Omental fat pad (tissue), 4 donors: ENCODE data around the gene MAEA. TPM values are rescaled to one million over a fixed set of nuclear protein-coding genes. Genes with fewer than 3 reads are reported as not detected.

Source experiments
- ATAC-seq: fragments of 150-250 bp; one replicate; pipeline ENCODE4 v1.9.1; 2016; ENCODE audit warnings: mild to moderate bottlenecking, moderate library complexity; ENCODE audit not compliant: low FRiP score
- DNase-seq: peaks from one replicate; pipeline ENCODE4 v3.0.0-alpha.2; 2019; ENCODE audit warnings: low spot score
- total RNA-seq, 4 donors: library from RNA; depleted of rRNA; stranded (reverse); fragments of >200 nt; gene quantifications; one replicate each; pipeline ENCODE4 v1.1.0, GENCODE V29; 2016
- TF ChIP-seq, protein P1 (sequence below), 3 donors: fragments of 450-650 bp; IDR thresholded peaks; one replicate each; pipeline ENCODE4 v1.5.1; 2016 to 2017; ENCODE audit warnings: antibody characterized with exemption in 3 of 3, mild to moderate bottlenecking in 3 of 3, moderate library complexity in 2 of 3

MAEA gene
- total RNA-seq, 4 donors from 2014 or later = 38.8 to 71.2 (median 51.8) TPM

DNA sequence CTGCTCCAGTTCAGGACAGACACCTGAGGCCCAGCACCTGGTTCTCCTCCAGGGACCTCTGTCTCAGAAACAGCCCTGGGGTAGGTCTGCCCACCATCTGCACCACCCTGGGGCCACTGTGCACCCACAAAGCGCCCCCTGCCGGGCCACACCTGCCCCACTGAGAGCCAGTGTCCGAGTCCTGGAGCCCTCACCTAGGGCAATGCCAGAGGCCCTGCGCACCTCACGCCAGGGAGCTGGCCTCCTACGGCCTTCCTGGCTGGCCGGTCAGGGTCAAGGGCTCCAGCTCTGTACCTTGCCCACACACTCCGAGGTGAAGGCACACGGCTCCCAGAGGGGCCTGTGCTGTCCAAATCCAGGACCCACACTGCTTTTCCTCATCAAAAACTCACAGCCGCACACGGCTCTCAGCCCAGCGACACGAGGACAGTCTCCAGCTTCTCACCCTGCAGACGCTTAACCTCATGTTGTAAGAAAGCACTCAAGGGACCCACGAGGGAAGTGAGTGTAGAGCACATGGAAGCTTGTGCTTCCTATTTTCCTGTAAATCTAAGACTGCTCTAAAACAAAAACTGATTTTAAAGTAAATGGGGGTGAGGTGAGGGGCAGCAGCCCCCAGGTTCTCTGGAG lies 46.1 kb upstream of the MAEA start:
- ATAC-seq = no peak
- no peak for DNase-seq
- TF ChIP-seq, protein P1, sequence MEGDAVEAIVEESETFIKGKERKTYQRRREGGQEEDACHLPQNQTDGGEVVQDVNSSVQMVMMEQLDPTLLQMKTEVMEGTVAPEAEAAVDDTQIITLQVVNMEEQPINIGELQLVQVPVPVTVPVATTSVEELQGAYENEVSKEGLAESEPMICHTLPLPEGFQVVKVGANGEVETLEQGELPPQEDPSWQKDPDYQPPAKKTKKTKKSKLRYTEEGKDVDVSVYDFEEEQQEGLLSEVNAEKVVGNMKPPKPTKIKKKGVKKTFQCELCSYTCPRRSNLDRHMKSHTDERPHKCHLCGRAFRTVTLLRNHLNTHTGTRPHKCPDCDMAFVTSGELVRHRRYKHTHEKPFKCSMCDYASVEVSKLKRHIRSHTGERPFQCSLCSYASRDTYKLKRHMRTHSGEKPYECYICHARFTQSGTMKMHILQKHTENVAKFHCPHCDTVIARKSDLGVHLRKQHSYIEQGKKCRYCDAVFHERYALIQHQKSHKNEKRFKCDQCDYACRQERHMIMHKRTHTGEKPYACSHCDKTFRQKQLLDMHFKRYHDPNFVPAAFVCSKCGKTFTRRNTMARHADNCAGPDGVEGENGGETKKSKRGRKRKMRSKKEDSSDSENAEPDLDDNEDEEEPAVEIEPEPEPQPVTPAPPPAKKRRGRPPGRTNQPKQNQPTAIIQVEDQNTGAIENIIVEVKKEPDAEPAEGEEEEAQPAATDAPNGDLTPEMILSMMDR (IDR thresholded peaks at IDR 0.05) = no peak

DNA sequence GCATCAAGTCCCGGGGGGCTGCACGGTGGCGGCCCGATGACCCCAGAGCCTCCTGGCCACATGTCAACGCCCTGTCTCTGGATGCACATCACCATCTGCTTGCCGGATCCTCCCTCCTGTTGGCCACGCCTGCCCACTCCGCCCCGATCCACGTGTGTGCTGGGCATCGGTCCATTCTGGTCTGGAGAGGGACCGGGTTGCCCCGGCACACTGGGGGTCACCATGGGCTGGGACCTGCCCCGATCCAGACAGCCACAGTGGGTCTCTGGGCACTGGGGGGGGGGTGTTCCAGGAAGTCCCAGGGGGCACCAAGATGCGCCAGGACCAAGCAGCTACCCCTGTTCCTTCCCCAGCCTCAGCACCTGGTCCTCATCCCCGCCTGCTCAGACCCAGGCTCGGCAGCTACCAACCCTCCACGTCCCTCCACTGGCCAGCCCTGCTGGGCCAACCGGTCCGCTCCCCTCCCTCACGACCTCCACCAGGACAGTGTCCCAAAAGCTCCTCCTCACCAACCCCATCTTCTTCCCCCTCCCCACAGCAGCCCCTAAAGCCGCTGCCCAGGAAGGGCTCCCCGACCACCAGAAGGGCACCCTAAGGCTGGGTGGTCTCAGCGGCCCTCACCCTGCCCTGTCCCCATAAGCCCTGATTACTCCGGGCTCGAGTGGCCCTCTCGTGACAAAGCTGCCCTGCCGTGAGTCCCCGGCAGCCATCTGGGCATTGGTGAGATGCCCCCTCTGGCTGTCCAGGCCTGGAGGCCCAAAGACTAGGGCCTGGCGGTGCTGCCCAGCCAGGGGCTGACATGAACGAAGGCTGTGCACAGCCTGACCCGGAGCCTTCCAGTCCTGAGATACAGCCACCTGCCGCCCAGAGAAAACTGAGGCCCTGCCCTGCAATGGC lies 45.4 kb upstream of the MAEA start:
- DNase-seq = no peak

DNA sequence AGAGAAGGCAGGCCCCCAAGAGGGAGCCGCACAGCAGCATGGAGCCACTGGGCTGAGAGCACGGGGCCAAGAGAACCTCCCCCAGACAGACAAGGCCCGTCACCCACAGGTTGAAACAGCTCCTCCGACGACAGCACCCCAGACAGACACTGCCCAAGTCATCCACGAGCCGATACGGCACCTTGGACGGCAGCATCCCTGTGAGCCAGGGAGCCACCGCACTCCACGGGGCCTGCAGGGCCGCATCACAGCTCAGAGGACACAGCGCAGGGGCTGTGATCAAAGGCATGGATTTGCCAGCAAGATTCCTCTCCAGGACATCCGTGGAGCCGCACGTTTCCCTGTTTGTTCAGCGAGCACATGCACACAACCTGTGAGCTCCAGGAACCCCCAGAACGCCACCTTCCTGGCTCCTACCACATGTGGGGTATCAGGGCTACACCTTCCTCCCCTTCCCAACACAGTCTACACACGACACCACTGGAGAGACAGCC lies 44.7 kb upstream of the MAEA start:
- ATAC-seq = no peak

More for the DNA sequence above, 45.4 kb upstream of the MAEA start:
- ATAC-seq = no peak
- TF ChIP-seq, protein P1 (IDR thresholded peaks at IDR 0.05) = no peak

DNA sequence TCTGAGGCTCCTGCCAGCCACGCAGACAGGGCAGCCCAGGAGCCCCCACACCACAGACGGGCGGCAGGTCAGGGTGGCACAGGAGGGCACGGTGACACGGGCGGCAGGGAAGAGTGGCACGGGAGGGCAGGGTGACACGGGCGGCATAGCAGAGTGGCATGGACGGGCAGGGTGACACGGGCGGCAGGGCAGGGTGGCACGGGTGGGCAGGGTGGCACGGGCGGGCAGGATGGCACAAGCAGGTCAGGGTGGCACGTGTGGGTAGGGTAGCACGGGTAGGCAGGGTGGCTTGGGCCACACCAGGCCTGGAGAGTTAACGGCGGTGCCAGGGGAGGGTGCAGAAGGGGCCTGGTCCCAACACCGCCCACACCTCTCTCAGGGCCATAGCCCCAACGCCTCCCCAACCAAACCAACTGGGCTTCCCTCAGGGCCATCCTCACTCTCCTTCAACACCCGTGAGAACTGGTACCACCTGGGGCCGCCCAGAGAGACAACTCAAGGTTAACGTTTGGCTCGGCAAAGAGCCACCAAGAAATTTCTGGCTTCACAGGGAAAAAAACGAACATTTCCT lies 44.1 kb upstream of the MAEA start:
- no peak for DNase-seq

More for the DNA sequence above, 44.7 kb upstream of the MAEA start:
- DNase-seq = no peak
- TF ChIP-seq, protein P1 (IDR thresholded peaks at IDR 0.05) = no peak

DNA sequence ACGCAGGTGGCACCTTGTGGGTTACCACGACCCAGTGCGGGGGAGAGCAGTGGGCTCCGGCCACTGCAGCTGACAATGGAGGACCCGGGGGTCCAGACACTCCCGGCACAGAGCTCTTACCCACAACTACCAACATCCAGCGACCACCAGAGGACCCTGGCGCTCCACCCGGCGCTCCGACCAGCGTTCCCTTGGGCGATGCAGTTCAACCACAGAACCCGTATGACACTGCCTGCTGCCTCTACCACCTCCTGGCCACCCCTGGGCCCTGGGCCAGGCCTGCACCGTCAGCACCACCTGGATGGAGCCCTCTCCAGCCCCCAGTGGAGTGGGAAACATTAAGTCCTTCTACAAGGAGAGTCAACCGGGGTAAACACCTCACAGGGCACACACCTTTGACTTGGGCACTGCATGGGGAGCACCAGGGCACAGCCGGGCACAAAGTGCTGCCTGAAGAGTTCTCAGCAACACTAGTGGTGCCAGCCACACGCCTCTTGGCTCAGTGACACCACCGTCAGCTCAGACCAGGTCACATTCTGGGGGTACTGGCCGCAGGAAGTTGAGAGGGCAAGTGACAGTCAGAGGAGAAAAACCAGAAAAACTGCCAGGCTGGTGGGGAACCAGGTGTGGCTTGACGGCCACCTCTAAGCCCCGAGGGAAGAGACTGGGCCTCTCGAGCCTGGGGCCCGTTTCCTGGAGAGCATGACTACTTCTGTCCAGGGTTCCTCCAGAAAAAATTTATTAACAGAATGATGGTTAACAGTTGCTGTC lies 43.4 kb upstream of the MAEA start:
- no peak for DNase-seq
- TF ChIP-seq, protein P1 (IDR thresholded peaks at IDR 0.05) = no peak
- ATAC-seq = no peak

More for the DNA sequence above, 44.1 kb upstream of the MAEA start:
- no peak for ATAC-seq
- TF ChIP-seq, protein P1 (IDR thresholded peaks at IDR 0.05) = no peak
